Measurements from ENCODE around the gene NF2.
"Not testable (repeated sequence)": the region's sequence is repeated elsewhere in the genome, so short reads cannot be mapped to it uniquely, and the experiment has no call there.

The NF2 gene

DNA sequence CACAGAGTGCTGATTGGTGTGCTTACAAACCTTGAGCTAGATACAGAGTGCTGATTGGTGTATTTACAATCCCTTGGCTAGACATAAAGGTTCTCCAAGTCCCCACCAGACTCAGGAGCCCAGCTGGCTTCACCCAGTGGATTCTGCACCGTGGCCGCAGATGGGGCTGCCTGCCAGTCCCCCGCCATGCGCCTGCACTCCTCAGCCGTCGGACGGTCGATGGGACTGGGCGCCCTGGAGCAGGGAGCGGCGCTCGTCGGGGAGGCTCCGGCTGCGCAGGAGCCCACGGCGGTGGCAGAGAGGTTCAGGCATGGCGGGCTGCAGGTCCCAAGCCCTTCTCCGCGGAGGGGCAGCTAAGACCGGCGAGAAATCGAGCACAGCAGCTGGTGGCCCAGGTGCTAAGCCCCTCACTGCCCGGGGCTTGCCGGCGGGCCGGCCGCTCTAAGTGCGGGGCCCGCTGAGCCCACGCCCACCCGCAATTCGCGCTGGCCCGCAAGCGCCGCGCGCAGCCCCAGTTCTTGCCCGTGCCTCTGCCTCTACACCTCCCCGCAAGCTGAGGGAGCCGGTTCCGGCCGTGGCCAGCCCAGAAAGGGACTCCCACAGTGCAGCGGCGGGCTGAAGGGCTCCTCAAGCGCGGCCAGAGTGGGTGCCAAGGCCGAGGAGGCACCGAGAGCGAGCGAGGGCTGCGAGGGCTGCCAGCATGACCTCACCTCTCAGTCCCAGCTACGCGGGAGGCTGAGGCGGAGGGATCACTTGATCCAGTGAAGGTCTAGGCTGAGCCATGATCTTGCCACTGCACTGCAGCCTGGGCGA, 5.4 kb upstream of the NF2 start:
- H3K4me3 ChIP-seq (ENCODE audit: low read length): not testable (repeated sequence)

DNA sequence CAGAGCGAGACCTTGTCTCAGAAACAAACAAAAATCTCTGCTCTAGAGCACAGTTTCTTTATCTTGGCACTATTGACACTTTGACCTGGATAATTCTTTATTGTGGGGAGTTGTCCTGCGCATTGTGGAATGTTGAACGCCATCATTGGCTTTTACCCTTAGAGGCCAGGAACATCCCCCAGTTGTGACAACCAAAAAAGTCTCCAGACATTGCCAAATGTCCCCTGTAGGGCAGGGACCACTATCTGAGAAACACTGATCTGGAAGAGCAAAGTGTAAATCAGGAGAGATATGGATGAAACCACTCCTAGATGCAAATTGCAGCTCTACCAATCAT, 4.8 kb upstream of the NF2 start:
- Histone ChIP-seq H3K4me3 (ENCODE audit: low read length) (no peak overlapping the region), H3K27me3 (ENCODE audit: control insufficient read depth, insufficient read depth, low read length) (no peaks in the 10 kb centered on the region), H3K9ac (ENCODE audit: low read length) (no peak overlapping the region), H3K36me3 (ENCODE audit: control insufficient read depth, low read depth, low read length) (no peaks in the 10 kb centered on the region), H3K4me1 (ENCODE audit: control insufficient read depth, low read depth, low read length) (no peaks in the 10 kb centered on the region), H3K9me3 (ENCODE audit: control insufficient read depth, low read depth, low read length) (no peaks in the 10 kb centered on the region), H3K27ac (ENCODE audit: low read length) (no peak overlapping the region)

More for the DNA sequence above, 5.4 kb upstream of the NF2 start:
- H3K9ac ChIP-seq (ENCODE audit: low read length); H3K4me1 ChIP-seq (ENCODE audit: control insufficient read depth, low read depth, low read length); H3K9me3 ChIP-seq (ENCODE audit: control insufficient read depth, low read depth, low read length); H3K27ac ChIP-seq (ENCODE audit: low read length); H3K27me3 ChIP-seq (ENCODE audit: control insufficient read depth, insufficient read depth, low read length); H3K36me3 ChIP-seq (ENCODE audit: control insufficient read depth, low read depth, low read length): not testable (repeated sequence)

DNA sequence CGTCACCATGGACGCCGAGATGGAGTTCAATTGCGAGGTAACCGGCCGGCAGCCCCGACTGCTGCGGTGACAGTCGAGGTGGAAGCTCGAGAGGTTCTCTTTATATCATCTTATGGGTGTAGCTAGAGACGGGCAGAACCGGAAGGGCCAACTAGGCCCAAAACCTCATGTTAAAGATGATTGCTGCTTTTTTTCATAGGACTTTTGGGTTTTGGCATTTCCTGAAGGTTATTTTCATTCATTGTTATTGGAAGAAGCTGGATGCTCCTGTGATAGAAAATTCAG, 585 bp downstream of the NF2 start:
- H3K9me3 ChIP-seq (ENCODE audit: control insufficient read depth, low read depth, low read length): no peaks in the 10 kb centered on the region
- H3K36me3 ChIP-seq (ENCODE audit: control insufficient read depth, low read depth, low read length): no peaks in the 10 kb centered on the region
- H3K9ac ChIP-seq (ENCODE audit: low read length): peak overlapping the region; percentile 85
- H3K4me3 ChIP-seq (ENCODE audit: low read length): peak overlapping the region; percentile 93
- no peak overlapping the region for H3K27ac ChIP-seq (ENCODE audit: low read length)
- H3K27me3 ChIP-seq (ENCODE audit: control insufficient read depth, insufficient read depth, low read length): no peaks in the 10 kb centered on the region
- H3K4me1 ChIP-seq (ENCODE audit: control insufficient read depth, low read depth, low read length): peaks cover 8% of the 10 kb centered on the region

DNA sequence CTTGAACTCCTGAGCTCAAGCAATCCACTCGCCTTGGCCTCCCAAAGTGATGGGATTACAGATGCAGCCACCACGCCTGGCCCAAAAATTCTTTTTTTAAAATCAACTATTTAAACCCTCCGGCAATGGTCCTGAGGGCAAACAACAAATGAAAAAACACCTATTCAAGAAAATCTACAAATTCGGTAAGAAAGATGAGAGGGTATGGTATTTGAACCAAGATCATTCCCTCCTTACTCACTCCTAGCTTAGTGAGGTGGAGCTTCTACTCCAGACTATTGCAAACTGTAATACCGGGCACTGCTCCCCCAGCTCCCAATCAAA, 2.1 kb downstream of the NF2 start:
- peaks cover 8% of the 10 kb centered on the region for H3K4me1 ChIP-seq (ENCODE audit: control insufficient read depth, low read depth, low read length)
- no peaks in the 10 kb centered on the region for H3K9me3 ChIP-seq (ENCODE audit: control insufficient read depth, low read depth, low read length)
- H3K27me3 ChIP-seq (ENCODE audit: control insufficient read depth, insufficient read depth, low read length): no peaks in the 10 kb centered on the region
- no peak overlapping the region for H3K9ac ChIP-seq (ENCODE audit: low read length)
- H3K27ac ChIP-seq (ENCODE audit: low read length): no peak overlapping the region
- no peak overlapping the region for H3K4me3 ChIP-seq (ENCODE audit: low read length)
- no peaks in the 10 kb centered on the region for H3K36me3 ChIP-seq (ENCODE audit: control insufficient read depth, low read depth, low read length)

DNA sequence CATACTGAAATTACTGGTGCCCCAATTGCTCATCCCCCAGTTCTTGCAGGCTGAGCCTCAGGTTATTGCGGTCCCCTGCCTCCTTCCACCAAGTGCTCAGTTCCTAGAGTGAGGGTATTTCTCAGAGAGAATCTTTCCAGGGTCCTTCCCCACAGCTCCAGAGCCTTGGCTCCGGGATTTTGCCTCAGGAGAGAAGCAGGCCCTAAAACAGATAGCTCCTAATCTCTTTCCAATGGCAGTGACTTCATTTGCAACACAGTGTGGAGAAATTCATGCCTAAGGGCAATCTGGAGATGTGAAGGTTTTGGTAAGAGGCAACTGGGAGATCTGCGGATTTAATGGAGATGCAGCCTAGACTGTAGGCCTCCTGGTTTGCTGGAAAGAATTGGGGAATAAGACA, 2.9 kb downstream of the NF2 start:
- no peak overlapping the region for H3K9ac ChIP-seq (ENCODE audit: low read length)
- H3K27ac ChIP-seq (ENCODE audit: low read length): no peak overlapping the region
- H3K4me1 ChIP-seq (ENCODE audit: control insufficient read depth, low read depth, low read length): peaks cover 8% of the 10 kb centered on the region
- no peak overlapping the region for H3K4me3 ChIP-seq (ENCODE audit: low read length)
- H3K36me3 ChIP-seq (ENCODE audit: control insufficient read depth, low read depth, low read length): no peaks in the 10 kb centered on the region
- H3K9me3 ChIP-seq (ENCODE audit: control insufficient read depth, low read depth, low read length): no peaks in the 10 kb centered on the region
- H3K27me3 ChIP-seq (ENCODE audit: control insufficient read depth, insufficient read depth, low read length): no peaks in the 10 kb centered on the region

DNA sequence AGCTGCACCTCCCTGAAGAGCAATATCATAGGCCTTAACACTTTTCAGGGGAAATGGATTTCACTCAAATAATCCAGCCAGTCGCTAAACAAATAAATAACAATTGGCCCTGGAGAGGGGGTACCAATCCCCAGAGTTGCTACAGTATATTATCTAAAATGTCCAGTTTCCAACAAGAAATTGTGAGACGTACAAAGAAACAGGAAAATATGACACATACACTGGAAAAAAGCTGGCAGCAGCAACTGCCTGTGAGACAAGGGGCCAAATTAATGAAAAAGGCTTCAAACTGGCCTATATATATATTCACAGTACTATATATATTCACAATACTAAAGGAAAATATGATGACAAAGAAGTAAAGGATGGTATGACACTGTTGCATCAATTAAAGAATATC, 4.0 kb downstream of the NF2 start:
- Histone ChIP-seq H3K27me3 (ENCODE audit: control insufficient read depth, insufficient read depth, low read length) (no peaks in the 10 kb centered on the region), H3K27ac (ENCODE audit: low read length) (no peak overlapping the region), H3K9ac (ENCODE audit: low read length) (no peak overlapping the region), H3K4me3 (ENCODE audit: low read length) (no peak overlapping the region), H3K36me3 (ENCODE audit: control insufficient read depth, low read depth, low read length) (no peaks in the 10 kb centered on the region), H3K4me1 (ENCODE audit: control insufficient read depth, low read depth, low read length) (peaks cover 8% of the 10 kb centered on the region), H3K9me3 (ENCODE audit: control insufficient read depth, low read depth, low read length) (no peaks in the 10 kb centered on the region)

DNA sequence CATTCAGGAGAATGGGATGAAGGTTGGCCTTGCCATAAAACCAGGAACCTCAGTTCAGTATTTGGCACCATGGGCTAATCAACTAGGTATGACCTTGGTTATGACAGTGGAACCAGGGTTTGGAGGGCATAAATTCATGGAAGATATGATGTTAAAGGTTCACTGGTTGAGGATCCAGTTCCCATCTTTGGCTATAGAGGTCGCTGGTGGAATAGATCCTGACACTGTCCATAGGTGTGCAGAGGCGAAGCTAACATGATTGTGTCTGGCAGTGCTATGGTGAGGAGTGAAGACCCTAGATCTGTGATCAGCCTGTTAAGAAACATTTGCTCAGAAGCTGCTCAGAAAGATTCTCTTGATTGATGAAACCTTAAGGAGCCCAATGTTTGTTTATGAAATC, 5.7 kb downstream of the NF2 start:
- H3K27ac ChIP-seq (ENCODE audit: low read length): no peak overlapping the region
- H3K27me3 ChIP-seq (ENCODE audit: control insufficient read depth, insufficient read depth, low read length): no peaks in the 10 kb centered on the region
- peaks cover 8% of the 10 kb centered on the region for H3K4me1 ChIP-seq (ENCODE audit: control insufficient read depth, low read depth, low read length)

DNA sequence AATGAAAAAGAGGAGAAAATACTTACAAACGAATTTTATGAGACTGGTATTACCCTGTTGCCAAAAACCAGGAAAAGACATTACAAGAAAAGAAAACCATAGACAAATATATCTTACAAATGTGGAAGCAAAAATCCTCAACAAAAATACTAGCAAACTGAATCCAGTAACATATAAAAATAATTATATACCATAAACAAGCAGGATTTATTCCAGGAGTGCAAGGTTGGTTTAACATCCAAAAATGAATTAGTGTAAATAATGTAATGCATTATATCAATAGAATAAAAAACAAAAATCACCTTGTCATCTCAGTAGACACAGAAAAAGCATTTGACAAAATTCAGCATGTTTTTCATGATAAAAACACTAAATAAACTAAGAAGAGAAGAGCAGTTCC, 7.3 kb downstream of the NF2 start:
- Histone ChIP-seq H3K4me3 (ENCODE audit: low read length) (no peak overlapping the region), H3K4me1 (ENCODE audit: control insufficient read depth, low read depth, low read length) (no peaks in the 10 kb centered on the region), H3K9me3 (ENCODE audit: control insufficient read depth, low read depth, low read length) (no peaks in the 10 kb centered on the region), H3K9ac (ENCODE audit: low read length) (no peak overlapping the region), H3K27ac (ENCODE audit: low read length) (no peak overlapping the region), H3K36me3 (ENCODE audit: control insufficient read depth, low read depth, low read length) (no peaks in the 10 kb centered on the region), H3K27me3 (ENCODE audit: control insufficient read depth, insufficient read depth, low read length) (no peaks in the 10 kb centered on the region)

More for the DNA sequence above, 5.7 kb downstream of the NF2 start:
- no peak overlapping the region for H3K4me3 ChIP-seq (ENCODE audit: low read length)
- no peak overlapping the region for H3K9ac ChIP-seq (ENCODE audit: low read length)
- H3K9me3 ChIP-seq (ENCODE audit: control insufficient read depth, low read depth, low read length): no peaks in the 10 kb centered on the region
- H3K36me3 ChIP-seq (ENCODE audit: control insufficient read depth, low read depth, low read length): no peaks in the 10 kb centered on the region

DNA sequence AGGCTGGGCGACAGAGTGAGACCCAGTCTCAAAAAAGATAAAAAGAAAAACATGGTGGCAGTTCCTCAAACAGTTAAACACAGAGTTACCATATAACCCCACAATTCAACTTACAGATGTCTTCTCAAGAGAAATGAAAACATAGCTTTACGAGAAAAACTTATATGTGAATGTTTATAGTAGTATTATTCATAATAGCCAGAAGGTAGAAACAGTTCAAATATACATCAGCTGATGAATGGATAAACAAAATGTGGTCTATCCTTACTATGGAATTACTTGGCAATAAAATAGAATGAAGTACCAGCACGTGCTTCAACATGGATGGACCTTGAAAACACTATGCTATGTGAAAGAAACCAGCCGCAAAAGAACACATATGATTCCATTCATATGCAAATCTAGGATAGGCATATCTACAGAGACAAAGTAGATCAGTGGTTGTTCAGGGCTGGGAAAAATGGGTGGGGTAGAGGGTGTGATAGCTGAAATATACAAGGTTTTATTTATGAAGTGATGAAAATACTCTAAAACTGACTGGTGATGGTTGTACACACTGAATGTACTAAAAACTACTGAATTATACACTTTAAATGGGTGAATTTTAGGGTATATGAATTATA, 12.4 kb downstream of the NF2 start:
- Histone ChIP-seq H3K27ac (ENCODE audit: low read length) (no peak overlapping the region), H3K4me1 (ENCODE audit: control insufficient read depth, low read depth, low read length) (peaks cover 4% of the 10 kb centered on the region), H3K9ac (ENCODE audit: low read length) (no peak overlapping the region), H3K9me3 (ENCODE audit: control insufficient read depth, low read depth, low read length) (no peaks in the 10 kb centered on the region), H3K27me3 (ENCODE audit: control insufficient read depth, insufficient read depth, low read length) (no peaks in the 10 kb centered on the region), H3K36me3 (ENCODE audit: control insufficient read depth, low read depth, low read length) (no peaks in the 10 kb centered on the region), H3K4me3 (ENCODE audit: low read length) (no peak overlapping the region)

DNA sequence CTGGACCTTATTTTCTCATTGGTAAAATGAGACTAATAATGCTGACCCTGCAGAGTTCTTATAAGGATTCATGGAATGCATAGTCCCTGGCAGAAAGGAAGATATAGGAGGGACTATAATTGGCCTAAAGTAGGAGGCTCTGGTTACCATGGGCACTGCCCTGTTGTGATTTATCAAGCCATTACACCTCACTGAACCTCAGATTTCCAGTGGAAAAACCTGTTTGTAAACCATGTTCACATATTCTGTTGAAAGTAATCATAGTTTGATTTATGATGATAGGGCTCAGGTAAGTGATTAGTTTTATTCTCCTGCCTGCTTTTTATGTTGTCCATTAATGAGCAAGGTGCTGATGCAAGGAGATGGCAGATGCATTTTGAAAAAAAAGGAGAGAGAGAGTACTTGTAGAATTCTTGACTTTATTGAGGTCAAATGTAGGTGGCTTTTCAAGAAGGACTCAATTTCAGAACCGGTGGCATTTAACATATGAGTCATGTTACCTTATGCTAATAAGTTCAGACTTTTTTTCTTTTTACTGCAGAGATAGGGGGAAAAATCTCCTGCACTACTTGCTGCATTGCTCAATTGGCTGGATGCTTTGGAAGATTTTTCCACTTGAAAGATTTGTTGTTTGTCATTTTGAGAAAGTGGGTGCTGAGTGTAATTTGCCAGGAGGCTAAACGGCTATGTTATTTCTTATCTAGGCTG, 14.6 kb downstream of the NF2 start:
- Histone ChIP-seq H3K4me1 (ENCODE audit: control insufficient read depth, low read depth, low read length) (peaks cover 4% of the 10 kb centered on the region), H3K27me3 (ENCODE audit: control insufficient read depth, insufficient read depth, low read length) (no peaks in the 10 kb centered on the region), H3K27ac (ENCODE audit: low read length) (no peak overlapping the region), H3K4me3 (ENCODE audit: low read length) (no peak overlapping the region), H3K9me3 (ENCODE audit: control insufficient read depth, low read depth, low read length) (no peaks in the 10 kb centered on the region), H3K36me3 (ENCODE audit: control insufficient read depth, low read depth, low read length) (no peaks in the 10 kb centered on the region), H3K9ac (ENCODE audit: low read length) (no peak overlapping the region)

DNA sequence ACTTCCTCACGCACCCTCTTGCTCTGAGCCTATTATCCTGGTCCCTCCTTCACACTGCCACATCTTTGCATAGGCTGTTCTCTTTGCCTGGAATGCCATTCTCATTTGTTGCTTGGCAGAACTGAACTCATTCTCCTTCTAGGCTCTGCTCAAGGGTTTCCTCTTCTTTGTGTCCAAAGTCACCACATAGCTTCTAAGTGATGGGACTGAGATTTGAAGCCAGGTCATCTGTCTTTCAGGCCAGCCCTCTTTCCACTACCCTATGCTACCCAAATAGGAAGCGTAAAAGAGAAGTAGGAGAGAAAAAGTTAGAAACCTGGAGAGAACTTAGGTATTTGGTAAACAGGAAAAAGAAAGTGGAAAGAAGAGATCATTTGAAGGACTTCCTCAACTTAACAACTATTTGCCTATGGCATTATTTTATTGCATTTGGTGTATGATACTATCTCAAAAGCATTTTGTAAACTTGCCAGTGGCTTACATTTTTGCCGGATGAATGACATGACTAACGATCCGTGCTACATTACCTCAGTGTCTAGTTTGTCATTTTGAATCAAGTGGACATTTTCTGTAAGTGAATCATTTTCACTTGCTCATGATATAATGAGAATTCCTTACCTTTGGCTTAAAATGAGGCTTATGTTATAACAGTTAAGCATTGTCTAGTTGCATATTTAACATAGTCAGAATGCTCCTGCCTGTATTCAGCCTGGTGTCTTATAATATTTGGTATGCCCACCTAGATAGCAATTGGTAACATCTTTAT, 18.5 kb downstream of the NF2 start:
- Histone ChIP-seq H3K27me3 (ENCODE audit: control insufficient read depth, insufficient read depth, low read length) (no peaks in the 10 kb centered on the region), H3K9me3 (ENCODE audit: control insufficient read depth, low read depth, low read length) (no peaks in the 10 kb centered on the region), H3K4me3 (ENCODE audit: low read length) (no peak overlapping the region), H3K4me1 (ENCODE audit: control insufficient read depth, low read depth, low read length) (peaks cover 7% of the 10 kb centered on the region), H3K9ac (ENCODE audit: low read length) (no peak overlapping the region), H3K36me3 (ENCODE audit: control insufficient read depth, low read depth, low read length) (no peaks in the 10 kb centered on the region), H3K27ac (ENCODE audit: low read length) (no peak overlapping the region)

Measured in iPS-18a (cell line).